ENCODE data around the gene SMIM31. TPM values are rescaled to one million over a fixed set of nuclear protein-coding genes. Genes with fewer than 3 reads are reported as not detected.

Gene SMIM31
- total RNA-seq = not detected
- long read RNA-seq = 0 reads

- intact Hi-C loops (cut with DNase I) = no loop called here
- ATAC-seq (no peak), DNase-seq (no peak)
Observed at GRCh38 chr4:164753873-164754488, at the start of gene SMIM31. SMIM31 (plus strand) TSS chr4:164754131; CDS start chr4:164770444, 16,313 bp downstream.

GRCh38 chr4:164706675-164707074 lies 47.3 kb upstream of the SMIM31 start:
- intact Hi-C loops (cut with DNase I) = no loop called here

GRCh38 chr4:164716901-164717300 lies 37.0 kb upstream of the SMIM31 start:
- intact Hi-C loops (cut with DNase I) = no loop called here
- ATAC-seq = peak; percentile 31 to 44
- DNase-seq = no peak

More at GRCh38 chr4:164706675-164707074, 47.3 kb upstream of the SMIM31 start:
- ATAC-seq (no peak), DNase-seq (no peak)

- intact Hi-C loops (cut with DNase I) = no loop called here
- DNase-seq = no peak
- no peak for ATAC-seq
Observed at GRCh38 chr4:164718827-164719226, 35.1 kb upstream of the SMIM31 start.

- ATAC-seq (no peak), DNase-seq (no peak)
- intact Hi-C loops (cut with DNase I) = loop anchor here in 1 of 2 donors (10.0 kb wide), 1 partner anchor 1170 kb away; no protein-coding TSS in a partner anchor
Observed at GRCh38 chr4:164725066-164725465, 28.9 kb upstream of the SMIM31 start.

GRCh38 chr4:164730705-164731393 lies 23.1 kb upstream of the SMIM31 start:
- DNase-seq (no peak), ATAC-seq (no peak)
- intact Hi-C loops (cut with DNase I) = loop anchor here in 1 of 2 donors (5.0 kb wide), 1 partner anchor 1174 kb away; no protein-coding TSS in a partner anchor

GRCh38 chr4:164731827-164732474 lies 22.0 kb upstream of the SMIM31 start:
- peak in 1 of 2 donors; percentile 53 for ATAC-seq
- no peak for DNase-seq
- intact Hi-C loops (cut with DNase I) = loop anchor here in 1 of 2 donors (5.0 kb wide), 1 partner anchor 1175 kb away; no protein-coding TSS in a partner anchor

- ATAC-seq (no peak), DNase-seq (no peak)
- intact Hi-C loops (cut with DNase I) = loop anchor here in 1 of 2 donors (5.0 kb wide), 1 partner anchor 1177 kb away; no protein-coding TSS in a partner anchor
Observed at GRCh38 chr4:164734484-164734883, 19.4 kb upstream of the SMIM31 start.

- ATAC-seq (no peak), DNase-seq (no peak)
- intact Hi-C loops (cut with DNase I) = loop anchor here (5.0 to 10.0 kb wide), 2 partner anchors 1184 to 1191 kb away; no protein-coding TSS in a partner anchor
Observed at GRCh38 chr4:164748375-164748774, 5.6 kb upstream of the SMIM31 start.

GRCh38 chr4:164755432-164755831 lies 1.5 kb downstream of the SMIM31 start:
- intact Hi-C loops (cut with DNase I) = no loop called here
- no peak for ATAC-seq

GRCh38 chr4:164756686-164757085 lies 2.8 kb downstream of the SMIM31 start:
- no peak for ATAC-seq
- intact Hi-C loops (cut with DNase I) = no loop called here

More at GRCh38 chr4:164755432-164755831, 1.5 kb downstream of the SMIM31 start:
- no peak for DNase-seq

GRCh38 chr4:164761241-164761640 lies 7.3 kb downstream of the SMIM31 start:
- DNase-seq (no peak), ATAC-seq (no peak)
- intact Hi-C loops (cut with DNase I) = no loop called here

More at GRCh38 chr4:164756686-164757085, 2.8 kb downstream of the SMIM31 start:
- DNase-seq = no peak

GRCh38 chr4:164761746-164762275 lies 7.9 kb downstream of the SMIM31 start:
- DNase-seq (no peak), ATAC-seq (no peak)
- intact Hi-C loops (cut with DNase I) = no loop called here

- DNase-seq = no peak
- intact Hi-C loops (cut with DNase I) = no loop called here
- ATAC-seq = no peak
Observed at GRCh38 chr4:164765096-164765495, 11.2 kb downstream of the SMIM31 start.

- ATAC-seq = no peak
- intact Hi-C loops (cut with DNase I) = no loop called here
- no peak for DNase-seq
Observed at GRCh38 chr4:164765833-164766232, 11.9 kb downstream of the SMIM31 start.

GRCh38 chr4:164768516-164768915 lies 14.6 kb downstream of the SMIM31 start:
- ATAC-seq (no peak), DNase-seq (no peak)
- intact Hi-C loops (cut with DNase I) = no loop called here

- no peak for ATAC-seq
- DNase-seq = no peak
- intact Hi-C loops (cut with DNase I) = no loop called here
Observed at GRCh38 chr4:164770010-164770724, 16.2 kb downstream of the SMIM31 start.

- intact Hi-C loops (cut with DNase I) = no loop called here
- no peak for DNase-seq
- no peak for ATAC-seq
Observed at GRCh38 chr4:164771088-164771487, 17.2 kb downstream of the SMIM31 start.

- intact Hi-C loops (cut with DNase I) = no loop called here
- no peak for ATAC-seq
- no peak for DNase-seq
Observed at GRCh38 chr4:164772076-164772475, 18.1 kb downstream of the SMIM31 start.
